ENCODE data around the gene ZNF536. TPM values are rescaled to one million over a fixed set of nuclear protein-coding genes. Genes with fewer than 3 reads are reported as not detected.

Gene ZNF536
- total and polyA plus RNA-seq, 9 of the 15 experiments (the other 6 are each of a cell fraction or from before 2014, with no cell fraction given): not detected

DNA sequence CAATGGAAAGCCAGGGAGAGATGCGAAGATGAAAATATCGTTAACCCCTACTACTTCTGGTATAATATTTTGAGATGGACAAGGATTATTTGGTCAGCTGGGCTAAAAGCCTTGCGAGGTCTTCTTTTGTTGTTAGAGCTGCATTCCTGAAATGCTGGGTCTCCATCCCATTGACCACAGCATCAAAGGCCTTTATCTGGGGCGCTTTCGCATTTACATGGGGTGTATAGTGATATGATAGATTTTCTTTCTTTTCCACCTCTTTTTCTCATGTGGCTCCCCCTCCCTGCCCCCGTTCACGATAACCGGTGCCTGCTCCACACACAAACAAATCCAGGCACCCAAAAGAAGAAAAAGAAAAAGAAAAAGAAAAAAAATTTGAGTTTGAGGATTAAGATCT lies 77.5 kb downstream of the ZNF536 start (continued):
- TF ChIP-seq, protein P1, sequence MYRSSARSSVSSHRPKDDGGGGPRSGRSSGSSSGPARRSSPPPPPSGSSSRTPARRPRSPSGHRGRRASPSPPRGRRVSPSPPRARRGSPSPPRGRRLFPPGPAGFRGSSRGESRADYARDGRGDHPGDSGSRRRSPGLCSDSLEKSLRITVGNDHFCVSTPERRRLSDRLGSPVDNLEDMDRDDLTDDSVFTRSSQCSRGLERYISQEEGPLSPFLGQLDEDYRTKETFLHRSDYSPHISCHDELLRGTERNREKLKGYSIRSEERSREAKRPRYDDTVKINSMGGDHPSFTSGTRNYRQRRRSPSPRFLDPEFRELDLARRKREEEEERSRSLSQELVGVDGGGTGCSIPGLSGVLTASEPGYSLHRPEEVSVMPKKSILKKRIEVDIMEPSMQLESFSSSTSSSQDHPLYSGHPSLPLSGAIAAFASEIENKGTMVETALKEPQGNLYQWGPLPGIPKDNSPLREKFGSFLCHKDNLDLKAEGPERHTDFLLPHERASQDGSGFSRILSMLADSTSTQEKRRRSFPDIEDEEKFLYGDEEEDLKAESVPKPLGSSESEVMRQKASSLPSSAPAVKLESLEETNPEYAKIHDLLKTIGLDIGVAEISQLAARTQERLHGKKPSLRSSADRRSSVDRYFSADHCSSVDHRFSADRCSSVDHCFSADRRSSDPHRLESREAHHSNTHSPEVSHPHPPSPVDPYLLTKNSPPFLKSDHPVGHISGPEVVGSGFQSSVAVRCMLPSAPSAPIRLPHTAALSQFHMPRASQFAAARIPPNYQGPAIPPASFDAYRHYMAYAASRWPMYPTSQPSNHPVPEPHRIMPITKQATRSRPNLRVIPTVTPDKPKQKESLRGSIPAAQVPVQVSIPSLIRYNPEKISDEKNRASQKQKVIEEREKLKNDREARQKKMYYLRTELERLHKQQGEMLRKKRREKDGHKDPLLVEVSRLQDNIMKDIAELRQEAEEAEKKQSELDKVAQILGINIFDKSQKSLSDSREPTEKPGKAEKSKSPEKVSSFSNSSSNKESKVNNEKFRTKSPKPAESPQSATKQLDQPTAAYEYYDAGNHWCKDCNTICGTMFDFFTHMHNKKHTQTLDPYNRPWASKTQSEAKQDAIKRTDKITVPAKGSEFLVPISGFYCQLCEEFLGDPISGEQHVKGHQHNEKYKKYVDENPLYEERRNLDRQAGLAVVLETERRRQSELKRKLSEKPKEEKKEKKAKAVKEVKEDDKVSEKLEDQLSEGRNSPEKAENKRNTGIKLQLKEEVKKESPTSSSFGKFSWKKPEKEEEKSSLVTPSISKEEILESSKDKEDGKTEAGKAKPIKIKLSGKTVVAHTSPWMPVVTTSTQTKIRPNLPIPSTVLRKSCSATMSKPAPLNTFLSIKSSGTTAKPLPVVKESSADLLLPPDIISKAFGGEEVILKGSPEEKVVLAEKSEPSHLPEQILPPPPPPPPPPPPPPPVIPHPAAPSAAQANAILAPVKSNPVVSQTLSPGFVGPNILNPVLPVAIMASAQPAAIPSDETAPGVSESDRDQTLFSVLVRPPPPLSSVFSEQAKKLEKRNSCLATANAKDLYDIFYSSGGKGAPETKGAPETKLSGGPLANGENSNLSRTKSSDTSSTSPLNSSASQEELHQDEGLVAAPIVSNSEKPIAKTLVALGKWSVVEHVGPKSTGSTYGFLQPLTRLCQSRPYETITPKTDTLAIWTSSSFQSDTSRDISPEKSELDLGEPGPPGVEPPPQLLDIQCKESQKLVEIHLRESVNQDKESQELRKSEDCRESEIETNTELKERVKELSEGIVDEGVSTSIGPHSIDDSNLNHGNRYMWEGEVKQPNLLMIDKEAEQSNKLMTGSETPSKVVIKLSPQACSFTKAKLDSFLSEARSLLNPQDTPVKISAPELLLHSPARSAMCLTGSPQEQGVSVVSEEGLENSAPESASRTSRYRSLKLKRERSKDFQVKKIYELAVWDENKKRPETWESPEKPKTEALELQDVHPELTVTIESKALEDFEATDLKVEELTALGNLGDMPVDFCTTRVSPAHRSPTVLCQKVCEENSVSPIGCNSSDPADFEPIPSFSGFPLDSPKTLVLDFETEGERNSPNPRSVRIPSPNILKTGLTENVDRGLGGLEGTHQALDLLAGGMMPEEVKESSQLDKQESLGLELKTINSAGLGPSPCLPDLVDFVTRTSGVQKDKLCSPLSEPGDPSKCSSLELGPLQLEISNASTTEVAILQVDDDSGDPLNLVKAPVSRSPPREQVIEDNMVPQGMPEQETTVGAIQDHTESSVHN (IDR thresholded peaks at IDR 0.05; ENCODE audit: borderline replicate concordance in 1 of 2, low read depth in 1 of 2): no peak
- no peak for TF ChIP-seq HNRNPLL (IDR thresholded peaks at IDR 0.05; ENCODE audit: low read depth, low read length, poor library complexity, severe bottlenecking)
- no peak for TF ChIP-seq POLR2AphosphoS5 (IDR thresholded peaks at IDR 0.05; ENCODE audit: control insufficient read depth, insufficient read depth, low read depth, low read length)
- no peak for TF ChIP-seq MCM5 (IDR thresholded peaks at IDR 0.05; ENCODE audit: low read depth)
- TF ChIP-seq RUNX1 (IDR thresholded peaks at IDR 0.05; ENCODE audit: low read depth): no peak
- TF ChIP-seq, protein P2, sequence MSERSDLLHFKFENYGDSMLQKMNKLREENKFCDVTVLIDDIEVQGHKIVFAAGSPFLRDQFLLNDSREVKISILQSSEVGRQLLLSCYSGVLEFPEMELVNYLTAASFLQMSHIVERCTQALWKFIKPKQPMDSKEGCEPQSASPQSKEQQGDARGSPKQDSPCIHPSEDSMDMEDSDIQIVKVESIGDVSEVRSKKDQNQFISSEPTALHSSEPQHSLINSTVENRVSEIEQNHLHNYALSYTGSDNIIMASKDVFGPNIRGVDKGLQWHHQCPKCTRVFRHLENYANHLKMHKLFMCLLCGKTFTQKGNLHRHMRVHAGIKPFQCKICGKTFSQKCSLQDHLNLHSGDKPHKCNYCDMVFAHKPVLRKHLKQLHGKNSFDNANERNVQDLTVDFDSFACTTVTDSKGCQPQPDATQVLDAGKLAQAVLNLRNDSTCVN (CRISPR knock-in tag; IDR thresholded peaks at IDR 0.05): no peak
- TF ChIP-seq LCOR (CRISPR knock-in tag; IDR thresholded peaks at IDR 0.05): no peak
- TF ChIP-seq, protein P3, sequence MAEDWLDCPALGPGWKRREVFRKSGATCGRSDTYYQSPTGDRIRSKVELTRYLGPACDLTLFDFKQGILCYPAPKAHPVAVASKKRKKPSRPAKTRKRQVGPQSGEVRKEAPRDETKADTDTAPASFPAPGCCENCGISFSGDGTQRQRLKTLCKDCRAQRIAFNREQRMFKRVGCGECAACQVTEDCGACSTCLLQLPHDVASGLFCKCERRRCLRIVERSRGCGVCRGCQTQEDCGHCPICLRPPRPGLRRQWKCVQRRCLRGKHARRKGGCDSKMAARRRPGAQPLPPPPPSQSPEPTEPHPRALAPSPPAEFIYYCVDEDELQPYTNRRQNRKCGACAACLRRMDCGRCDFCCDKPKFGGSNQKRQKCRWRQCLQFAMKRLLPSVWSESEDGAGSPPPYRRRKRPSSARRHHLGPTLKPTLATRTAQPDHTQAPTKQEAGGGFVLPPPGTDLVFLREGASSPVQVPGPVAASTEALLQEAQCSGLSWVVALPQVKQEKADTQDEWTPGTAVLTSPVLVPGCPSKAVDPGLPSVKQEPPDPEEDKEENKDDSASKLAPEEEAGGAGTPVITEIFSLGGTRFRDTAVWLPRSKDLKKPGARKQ (CRISPR knock-in tag; IDR thresholded peaks at IDR 0.05): no peak
- TF ChIP-seq CEBPG (CRISPR knock-in tag; IDR thresholded peaks at IDR 0.05): no peak
- no peak for TF ChIP-seq CEBPG (tag; conservative IDR thresholded peaks at IDR 0.05 in 1 of 2, IDR thresholded peaks at IDR 0.05 in 1 of 2)
